K562 (cell line): ENCODE results near the gene TEX14. TPM values are rescaled to one million over a fixed set of nuclear protein-coding genes. Genes with fewer than 3 reads are reported as not detected.

Experiments used
- ASH1L ChIP-seq: fragments of 450-650 bp; IDR thresholded peaks from 2 replicates; pipeline ENCODE4 v1.6.1; 2018; ENCODE audit warnings: borderline replicate concordance, mild to moderate bottlenecking, low read depth; ENCODE audit not compliant: partially characterized antibody
- BACH1 ChIP-seq: fragments of 200-800 bp; sonication (Bioruptor generic); IDR thresholded peaks from 2 replicates; pipeline ENCODE4 v1.6.1; 2016; ENCODE audit warnings: missing genetic modification characterization, missing compliant biosample characterization
- CBX8 ChIP-seq: fragments of 200-600 bp; sonication (generic); IDR thresholded peaks from 2 replicates; pipeline ENCODE4 v1.6.1; 2012; ENCODE audit warnings: borderline replicate concordance, mixed run types, low read depth, mild to moderate bottlenecking, moderate library complexity, mixed read lengths, low read length, control low read depth, inconsistent platforms; ENCODE audit not compliant: poor library complexity, severe bottlenecking; ENCODE audit errors: extremely low read depth
- CREB1 ChIP-seq, 2 experiments: sonication (generic) in 1 of 2; formaldehyde crosslinking in 1 of 2; IDR thresholded peaks; 2 replicates each; pipeline versions ENCODE4 v1.6.1 to v1.8.0; 2012 to 2022; ENCODE audit warnings: inconsistent platforms in 1 of 2, mild to moderate bottlenecking in 1 of 2, missing genetic modification reagents in 1 of 2, moderate library complexity in 1 of 2
- EP300 ChIP-seq: IDR thresholded peaks from 2 replicates; pipeline ENCODE4 v1.6.1; 2012; ENCODE audit warnings: low read length, improper control_type of control experiment
- GTF2E2 ChIP-seq: fragments of 200-800 bp; sonication (Bioruptor generic); IDR thresholded peaks from 2 replicates; pipeline ENCODE4 v1.6.1; 2016; ENCODE audit warnings: missing genetic modification characterization, missing compliant biosample characterization
- HLTF ChIP-seq: fragments of 450-650 bp; IDR thresholded peaks from 2 replicates; pipeline ENCODE4 v1.6.1; 2016
- MBD2 ChIP-seq: sonication (generic); IDR thresholded peaks from 2 replicates; pipeline ENCODE4 v1.6.1; 2016; ENCODE audit warnings: low read depth, borderline replicate concordance
- MTA3 ChIP-seq: fragments of 450-650 bp; formaldehyde crosslinking; IDR thresholded peaks from 2 replicates; pipeline ENCODE4 v1.6.1; 2017; ENCODE audit warnings: mild to moderate bottlenecking, borderline replicate concordance
- POLR2A ChIP-seq: fragments of 450-650 bp; conservative IDR thresholded peaks from 2 replicates; pipeline ENCODE4 v1.6.1; 2016
- TRIM24 ChIP-seq, 2 experiments: fragments of 450-650 bp; IDR thresholded peaks; 2 replicates each; pipeline ENCODE4 v1.6.1; 2016
- XRCC3 ChIP-seq: fragments of 450-650 bp; IDR thresholded peaks from 2 replicates; pipeline ENCODE4 v1.6.1; 2017; ENCODE audit warnings: mild to moderate bottlenecking, moderate library complexity
- ZBTB1 ChIP-seq: sonication (generic); formaldehyde crosslinking; IDR thresholded peaks from 2 replicates; pipeline ENCODE4 v1.8.1; 2023; ENCODE audit warnings: missing genetic modification reagents, low read depth, mild to moderate bottlenecking, borderline replicate concordance
- ZFX ChIP-seq: sonication (generic); formaldehyde crosslinking; IDR thresholded peaks from 2 replicates; pipeline ENCODE4 v1.8.0; 2022; ENCODE audit warnings: mild to moderate bottlenecking, missing genetic modification reagents, moderate library complexity
- ZNF140 ChIP-seq: fragments of 250-450 bp; sonication (Bioruptor Pico); IDR thresholded peaks from 2 replicates; pipeline ENCODE4 v1.8.0; 2021; ENCODE audit warnings: moderate library complexity, mild to moderate bottlenecking, inconsistent platforms
- ZNF232 ChIP-seq: sonication (generic); formaldehyde crosslinking; IDR thresholded peaks from 2 replicates; pipeline ENCODE4 v1.8.0; 2022; ENCODE audit warnings: mild to moderate bottlenecking, missing genetic modification reagents
- ZZZ3 ChIP-seq: fragments of 450-650 bp; IDR thresholded peaks from 2 replicates; pipeline ENCODE4 v1.6.1; 2016; ENCODE audit warnings: antibody characterized with exemption, mild to moderate bottlenecking, moderate library complexity
- polyA plus RNA-seq, 8 experiments: library from polyadenylated mRNA; depleted of rRNA in 4 of 8; stranded (reverse) in 5 of 8; unstranded in 3 of 8; fragments of >200 nt; fragmentation: Nextera tagmentation in 2 of 8; fragmentation: Illumina TruSeq in 1 of 8; extraction: Ambion mirVana in 2 of 8; extraction: Trizol in 1 of 8; gene quantifications; 2 replicates each; pipeline versions ENCODE4 v1.2.1 to v1.2.3, GENCODE V29; 2011 to 2014; ENCODE audit warnings: inconsistent platforms in 1 of 8, missing spikeins in 1 of 8
- total RNA-seq, 7 experiments: library from RNA; depleted of rRNA in 6 of 7; stranded (reverse); fragments of >200 nt in 6 of 7; fragmentation: Illumina TruSeq in 2 of 7; extraction: Trizol in 2 of 7; gene quantifications; 2 replicates each; pipeline versions ENCODE4 v1.2.1 to v1.2.3, GENCODE V29; 2011 to 2021; ENCODE audit warnings: low replicate concordance in 1 of 7
- TF ChIP-seq, protein P1 (sequence below): fragments of 450-650 bp; formaldehyde crosslinking; IDR thresholded peaks from 2 replicates; pipeline ENCODE4 v1.4.0; 2020; ENCODE audit warnings: mild to moderate bottlenecking, moderate library complexity
- TF ChIP-seq, protein P2 (sequence below): sonication (generic); formaldehyde crosslinking; IDR thresholded peaks from 2 replicates; pipeline ENCODE4 v1.8.0; 2022; ENCODE audit warnings: mild to moderate bottlenecking, missing genetic modification reagents
- TF ChIP-seq, protein P3 (sequence below): fragments of 250-450 bp; sonication (Bioruptor Pico); IDR thresholded peaks from 2 replicates; pipeline ENCODE4 v1.4.0; 2020; ENCODE audit warnings: mild to moderate bottlenecking, moderate library complexity, borderline replicate concordance

The TEX14 gene
- total and polyA plus RNA-seq, 9 of the 15 experiments (the other 6 are each of a cell fraction or from before 2014, with no cell fraction given) = 0.05 to 0.12 (median 0.09) TPM; not detected in 1

DNA sequence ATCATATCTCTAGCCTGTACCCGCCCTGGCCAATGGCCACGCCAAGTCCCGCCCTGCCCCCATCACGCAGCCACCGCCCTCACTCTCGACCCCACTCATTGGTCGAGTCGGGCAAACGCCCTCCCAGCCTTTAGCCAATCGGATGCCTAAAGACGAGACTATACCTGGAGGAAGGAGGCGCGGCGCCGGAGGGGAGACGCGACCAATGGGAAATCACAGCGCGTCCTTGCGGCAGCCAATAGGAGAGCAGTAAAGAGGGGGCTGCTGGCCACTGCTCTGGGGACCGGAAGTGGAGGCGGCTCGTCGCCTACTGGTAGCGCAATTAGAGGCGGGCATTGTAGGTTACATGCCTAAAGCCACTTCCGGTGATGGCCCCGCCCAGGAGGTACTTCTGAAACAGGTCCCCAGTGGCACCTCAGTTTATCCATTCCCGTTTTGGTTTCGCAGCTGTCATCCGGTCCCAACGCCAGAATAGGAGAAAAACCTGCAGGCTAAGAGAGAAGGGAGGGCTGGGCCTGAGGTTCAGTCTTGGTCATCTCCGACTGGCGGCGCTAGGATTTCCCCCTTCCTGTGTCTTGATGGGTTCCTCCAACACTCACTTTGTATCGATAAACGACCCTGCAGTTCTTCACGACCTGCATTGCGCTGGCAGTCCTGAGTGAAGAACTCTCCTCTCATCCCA is 173.8 kb downstream of the TEX14 start (continued):
- TF ChIP-seq BACH1 (tag) = no peak
- TF ChIP-seq ASH1L = peak; percentile 98
- peak; percentile 63; the same call in 1 of the 2 replicates for TF ChIP-seq MTA3
- TF ChIP-seq, protein P1, sequence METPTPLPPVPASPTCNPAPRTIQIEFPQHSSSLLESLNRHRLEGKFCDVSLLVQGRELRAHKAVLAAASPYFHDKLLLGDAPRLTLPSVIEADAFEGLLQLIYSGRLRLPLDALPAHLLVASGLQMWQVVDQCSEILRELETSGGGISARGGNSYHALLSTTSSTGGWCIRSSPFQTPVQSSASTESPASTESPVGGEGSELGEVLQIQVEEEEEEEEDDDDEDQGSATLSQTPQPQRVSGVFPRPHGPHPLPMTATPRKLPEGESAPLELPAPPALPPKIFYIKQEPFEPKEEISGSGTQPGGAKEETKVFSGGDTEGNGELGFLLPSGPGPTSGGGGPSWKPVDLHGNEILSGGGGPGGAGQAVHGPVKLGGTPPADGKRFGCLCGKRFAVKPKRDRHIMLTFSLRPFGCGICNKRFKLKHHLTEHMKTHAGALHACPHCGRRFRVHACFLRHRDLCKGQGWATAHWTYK = 0 out of 2 replicates have a peak, but pooled peaks have one; percentile 58
- TF ChIP-seq HLTF = 0 out of 2 replicates have a peak, but pooled peaks have one; percentile 51
- no peak for TF ChIP-seq CBX8
- peak; percentile 91 for TF ChIP-seq CREB1 (IDR thresholded peaks at IDR 0.05)
- peak; percentile 89 for TF ChIP-seq CREB1 (CRISPR knock-in tag; IDR thresholded peaks at IDR 0.05)
- no peak for TF ChIP-seq ZNF232 (CRISPR knock-in tag)
- no peak for TF ChIP-seq ZNF140 (CRISPR knock-in tag)
- TF ChIP-seq, protein P2, sequence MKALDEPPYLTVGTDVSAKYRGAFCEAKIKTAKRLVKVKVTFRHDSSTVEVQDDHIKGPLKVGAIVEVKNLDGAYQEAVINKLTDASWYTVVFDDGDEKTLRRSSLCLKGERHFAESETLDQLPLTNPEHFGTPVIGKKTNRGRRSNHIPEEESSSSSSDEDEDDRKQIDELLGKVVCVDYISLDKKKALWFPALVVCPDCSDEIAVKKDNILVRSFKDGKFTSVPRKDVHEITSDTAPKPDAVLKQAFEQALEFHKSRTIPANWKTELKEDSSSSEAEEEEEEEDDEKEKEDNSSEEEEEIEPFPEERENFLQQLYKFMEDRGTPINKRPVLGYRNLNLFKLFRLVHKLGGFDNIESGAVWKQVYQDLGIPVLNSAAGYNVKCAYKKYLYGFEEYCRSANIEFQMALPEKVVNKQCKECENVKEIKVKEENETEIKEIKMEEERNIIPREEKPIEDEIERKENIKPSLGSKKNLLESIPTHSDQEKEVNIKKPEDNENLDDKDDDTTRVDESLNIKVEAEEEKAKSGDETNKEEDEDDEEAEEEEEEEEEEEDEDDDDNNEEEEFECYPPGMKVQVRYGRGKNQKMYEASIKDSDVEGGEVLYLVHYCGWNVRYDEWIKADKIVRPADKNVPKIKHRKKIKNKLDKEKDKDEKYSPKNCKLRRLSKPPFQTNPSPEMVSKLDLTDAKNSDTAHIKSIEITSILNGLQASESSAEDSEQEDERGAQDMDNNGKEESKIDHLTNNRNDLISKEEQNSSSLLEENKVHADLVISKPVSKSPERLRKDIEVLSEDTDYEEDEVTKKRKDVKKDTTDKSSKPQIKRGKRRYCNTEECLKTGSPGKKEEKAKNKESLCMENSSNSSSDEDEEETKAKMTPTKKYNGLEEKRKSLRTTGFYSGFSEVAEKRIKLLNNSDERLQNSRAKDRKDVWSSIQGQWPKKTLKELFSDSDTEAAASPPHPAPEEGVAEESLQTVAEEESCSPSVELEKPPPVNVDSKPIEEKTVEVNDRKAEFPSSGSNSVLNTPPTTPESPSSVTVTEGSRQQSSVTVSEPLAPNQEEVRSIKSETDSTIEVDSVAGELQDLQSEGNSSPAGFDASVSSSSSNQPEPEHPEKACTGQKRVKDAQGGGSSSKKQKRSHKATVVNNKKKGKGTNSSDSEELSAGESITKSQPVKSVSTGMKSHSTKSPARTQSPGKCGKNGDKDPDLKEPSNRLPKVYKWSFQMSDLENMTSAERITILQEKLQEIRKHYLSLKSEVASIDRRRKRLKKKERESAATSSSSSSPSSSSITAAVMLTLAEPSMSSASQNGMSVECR (CRISPR knock-in tag) = no peak; the same call in 1 of the 2 replicates
- TF ChIP-seq GTF2E2 (tag) = peak; percentile 84; the same call in 1 of the 2 replicates
- no peak for TF ChIP-seq ZBTB1 (CRISPR knock-in tag)
- peak; percentile 99 for TF ChIP-seq MBD2
- TF ChIP-seq TRIM24 (IDR thresholded peaks at IDR 0.05) = peak in 1 of 2 experiments; percentile 91; a peak in 2 of 4 replicates
- no peak; the same call in 1 of the 2 replicates for TF ChIP-seq EP300
- TF ChIP-seq, protein P3, sequence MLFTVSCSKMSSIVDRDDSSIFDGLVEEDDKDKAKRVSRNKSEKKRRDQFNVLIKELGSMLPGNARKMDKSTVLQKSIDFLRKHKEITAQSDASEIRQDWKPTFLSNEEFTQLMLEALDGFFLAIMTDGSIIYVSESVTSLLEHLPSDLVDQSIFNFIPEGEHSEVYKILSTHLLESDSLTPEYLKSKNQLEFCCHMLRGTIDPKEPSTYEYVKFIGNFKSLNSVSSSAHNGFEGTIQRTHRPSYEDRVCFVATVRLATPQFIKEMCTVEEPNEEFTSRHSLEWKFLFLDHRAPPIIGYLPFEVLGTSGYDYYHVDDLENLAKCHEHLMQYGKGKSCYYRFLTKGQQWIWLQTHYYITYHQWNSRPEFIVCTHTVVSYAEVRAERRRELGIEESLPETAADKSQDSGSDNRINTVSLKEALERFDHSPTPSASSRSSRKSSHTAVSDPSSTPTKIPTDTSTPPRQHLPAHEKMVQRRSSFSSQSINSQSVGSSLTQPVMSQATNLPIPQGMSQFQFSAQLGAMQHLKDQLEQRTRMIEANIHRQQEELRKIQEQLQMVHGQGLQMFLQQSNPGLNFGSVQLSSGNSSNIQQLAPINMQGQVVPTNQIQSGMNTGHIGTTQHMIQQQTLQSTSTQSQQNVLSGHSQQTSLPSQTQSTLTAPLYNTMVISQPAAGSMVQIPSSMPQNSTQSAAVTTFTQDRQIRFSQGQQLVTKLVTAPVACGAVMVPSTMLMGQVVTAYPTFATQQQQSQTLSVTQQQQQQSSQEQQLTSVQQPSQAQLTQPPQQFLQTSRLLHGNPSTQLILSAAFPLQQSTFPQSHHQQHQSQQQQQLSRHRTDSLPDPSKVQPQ (CRISPR knock-in tag) = no peak
- TF ChIP-seq ZFX (CRISPR knock-in tag) = no peak; the same call in 1 of the 2 replicates
- peak; percentile 77 for TF ChIP-seq POLR2A
- no peak for TF ChIP-seq XRCC3
- TF ChIP-seq ZZZ3 = peak; percentile 90
